ENCODE data around the gene TSEN15.

DNA sequence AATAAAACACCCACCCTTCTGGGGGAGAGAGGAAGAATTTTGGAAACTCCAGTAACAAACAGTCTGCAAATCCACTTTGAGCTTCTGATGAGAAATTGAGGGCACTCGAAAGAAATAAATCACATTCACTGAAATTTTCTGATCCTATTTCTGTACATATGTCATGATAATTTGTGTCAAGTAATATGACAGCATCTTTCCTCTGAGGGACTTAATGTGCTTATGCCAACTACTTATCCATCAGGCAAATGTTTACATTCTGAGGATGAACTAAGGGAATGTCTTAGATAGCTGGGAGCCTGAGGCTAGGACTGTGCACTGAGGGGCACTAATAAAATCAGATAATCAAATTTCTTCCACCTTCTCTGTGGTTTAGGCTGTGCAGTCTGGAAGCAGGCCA lies 44.5 kb downstream of the TSEN15 start:
- TF ChIP-seq, protein P1, sequence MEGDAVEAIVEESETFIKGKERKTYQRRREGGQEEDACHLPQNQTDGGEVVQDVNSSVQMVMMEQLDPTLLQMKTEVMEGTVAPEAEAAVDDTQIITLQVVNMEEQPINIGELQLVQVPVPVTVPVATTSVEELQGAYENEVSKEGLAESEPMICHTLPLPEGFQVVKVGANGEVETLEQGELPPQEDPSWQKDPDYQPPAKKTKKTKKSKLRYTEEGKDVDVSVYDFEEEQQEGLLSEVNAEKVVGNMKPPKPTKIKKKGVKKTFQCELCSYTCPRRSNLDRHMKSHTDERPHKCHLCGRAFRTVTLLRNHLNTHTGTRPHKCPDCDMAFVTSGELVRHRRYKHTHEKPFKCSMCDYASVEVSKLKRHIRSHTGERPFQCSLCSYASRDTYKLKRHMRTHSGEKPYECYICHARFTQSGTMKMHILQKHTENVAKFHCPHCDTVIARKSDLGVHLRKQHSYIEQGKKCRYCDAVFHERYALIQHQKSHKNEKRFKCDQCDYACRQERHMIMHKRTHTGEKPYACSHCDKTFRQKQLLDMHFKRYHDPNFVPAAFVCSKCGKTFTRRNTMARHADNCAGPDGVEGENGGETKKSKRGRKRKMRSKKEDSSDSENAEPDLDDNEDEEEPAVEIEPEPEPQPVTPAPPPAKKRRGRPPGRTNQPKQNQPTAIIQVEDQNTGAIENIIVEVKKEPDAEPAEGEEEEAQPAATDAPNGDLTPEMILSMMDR (IDR thresholded peaks at IDR 0.05): no peak
- no peak for TF ChIP-seq POLR2A (IDR thresholded peaks at IDR 0.05)
